Neural cell (in vitro differentiated cells): ENCODE results near the gene ADORA1. TPM values are rescaled to one million over a fixed set of nuclear protein-coding genes. Genes with fewer than 3 reads are reported as not detected.

ENCODE experiments used
- H2AFZ ChIP-seq: fragments of 200-600, 300-800 bp; sonication (generic), shearing (Covaris generic); 2 replicates; pipeline ENCODE4 v1.6.0; 2014; ENCODE audit warnings: low read depth, mild to moderate bottlenecking, antibody characterized with exemption, low read length, moderate library complexity
- H3F3A ChIP-seq: fragments of 200-600 bp; shearing (Covaris generic); 2 replicates; pipeline ENCODE4 v1.6.1; 2016; ENCODE audit warnings: mild to moderate bottlenecking, moderate library complexity, mixed read lengths, antibody characterized with exemption, low read length; ENCODE audit not compliant: insufficient read depth, poor library complexity, severe bottlenecking
- H3K27ac ChIP-seq: fragments of 200-600, 300-800 bp; sonication (generic), shearing (Covaris generic); 2 replicates; pipeline ENCODE4 v1.5.1; 2014; ENCODE audit warnings: mild to moderate bottlenecking, low read length, moderate library complexity
- H3K27me3 ChIP-seq: fragments of 300-800, 200-600 bp; sonication (generic), shearing (Covaris generic); 2 replicates; pipeline ENCODE4 v1.6.0; 2014; ENCODE audit warnings: mild to moderate bottlenecking, low read depth, low read length, moderate library complexity; ENCODE audit not compliant: insufficient read depth
- H3K36me3 ChIP-seq: fragments of 300-800, 200-600 bp; sonication (generic), shearing (Covaris generic); 2 replicates; pipeline ENCODE4 v1.5.1; 2014; ENCODE audit warnings: mild to moderate bottlenecking, antibody characterized with exemption, low read length, moderate library complexity; ENCODE audit not compliant: insufficient read depth
- H3K4me2 ChIP-seq: fragments of 300-800, 200-600 bp; sonication (generic), shearing (Covaris generic); 2 replicates; pipeline ENCODE4 v1.6.0; 2014; ENCODE audit warnings: mild to moderate bottlenecking, low read length
- H3K4me3 ChIP-seq: fragments of 300-800, 200-600 bp; sonication (generic), shearing (Covaris generic); 2 replicates; pipeline ENCODE4 v1.5.1; 2014; ENCODE audit warnings: mild to moderate bottlenecking, low read length, moderate library complexity
- H3K79me2 ChIP-seq: fragments of 200-600 bp; shearing (Covaris generic); replicated peaks from 2 replicates; pipeline ENCODE4 v1.6.0; 2014; ENCODE audit warnings: mild to moderate bottlenecking, low read length, moderate library complexity; ENCODE audit not compliant: insufficient read depth
- H3K9ac ChIP-seq: fragments of 300-800, 200-600 bp; sonication (generic), shearing (Covaris generic); 2 replicates; pipeline ENCODE4 v1.6.1; 2016; ENCODE audit warnings: mild to moderate bottlenecking, low read length, mixed read lengths
- H3K9me2 ChIP-seq: fragments of 200-600 bp; shearing (Covaris generic); 2 replicates; pipeline ENCODE4 v1.6.1; 2016; ENCODE audit warnings: mild to moderate bottlenecking, low read length, mixed read lengths; ENCODE audit not compliant: insufficient read depth
- H3K9me3 ChIP-seq: fragments of 200-600, 300-800 bp; sonication (generic), shearing (Covaris generic); 2 replicates; pipeline ENCODE4 v1.6.1; 2016; ENCODE audit warnings: mild to moderate bottlenecking, mixed run types, low read length, moderate library complexity, mixed read lengths
- H4K20me1 ChIP-seq: fragments of 200-600 bp; shearing (Covaris generic); 2 replicates; pipeline ENCODE4 v1.6.1; 2016; ENCODE audit warnings: mild to moderate bottlenecking, mixed run types; ENCODE audit not compliant: insufficient read depth
- CTCF ChIP-seq: fragments of 450-650 bp; IDR thresholded peaks from 2 replicates; pipeline ENCODE4 v1.5.1; 2014; ENCODE audit warnings: antibody characterized with exemption, mild to moderate bottlenecking, moderate library complexity; ENCODE audit not compliant: poor library complexity, severe bottlenecking
- EP300 ChIP-seq: fragments of 450-650 bp; conservative IDR thresholded peaks from 2 replicates; pipeline ENCODE4 v1.6.1; 2014; ENCODE audit warnings: antibody characterized with exemption, mild to moderate bottlenecking, moderate library complexity; ENCODE audit not compliant: poor library complexity, severe bottlenecking
- EZH2 ChIP-seq: fragments of 200-600, 300-800 bp; shearing (Covaris generic), sonication (generic); IDR thresholded peaks from 2 replicates; pipeline ENCODE4 v1.6.1; 2014; ENCODE audit warnings: antibody characterized with exemption, low read length, borderline replicate concordance, mild to moderate bottlenecking; ENCODE audit not compliant: insufficient read depth, poor library complexity, severe bottlenecking
- MXI1 ChIP-seq: fragments of 450-650 bp; conservative IDR thresholded peaks from 2 replicates; pipeline ENCODE4 v1.6.1; 2014; ENCODE audit warnings: antibody characterized with exemption, mild to moderate bottlenecking; ENCODE audit not compliant: poor library complexity, severe bottlenecking
- POLR2AphosphoS5 ChIP-seq: IDR thresholded peaks from 2 replicates; pipeline ENCODE4 v1.6.1; 2012
- RAD21 ChIP-seq: fragments of 450-650 bp; conservative IDR thresholded peaks from 2 replicates; pipeline ENCODE4 v1.6.1; 2014; ENCODE audit warnings: antibody characterized with exemption, mild to moderate bottlenecking, moderate library complexity
- SMC3 ChIP-seq: fragments of 450-650 bp; conservative IDR thresholded peaks from 2 replicates; pipeline ENCODE4 v1.6.1; 2014; ENCODE audit warnings: antibody characterized with exemption, mild to moderate bottlenecking, moderate library complexity; ENCODE audit not compliant: poor library complexity
- TAF1 ChIP-seq: IDR thresholded peaks from 2 replicates; pipeline ENCODE4 v1.6.1; 2012; ENCODE audit warnings: low read depth
- polyA plus RNA-seq: library from polyadenylated mRNA; depleted of rRNA; stranded (reverse); fragments of >200 nt; gene quantifications from 2 replicates; pipeline ENCODE4 v1.2.3, GENCODE V29; 2014
- TF ChIP-seq, protein P1 (sequence below): IDR thresholded peaks from 2 replicates; pipeline ENCODE4 v1.6.1; 2012; ENCODE audit warnings: borderline replicate concordance

The ADORA1 gene
- polyA plus RNA-seq, 1 donor from 2014 or later, result 7.2 TPM

DNA sequence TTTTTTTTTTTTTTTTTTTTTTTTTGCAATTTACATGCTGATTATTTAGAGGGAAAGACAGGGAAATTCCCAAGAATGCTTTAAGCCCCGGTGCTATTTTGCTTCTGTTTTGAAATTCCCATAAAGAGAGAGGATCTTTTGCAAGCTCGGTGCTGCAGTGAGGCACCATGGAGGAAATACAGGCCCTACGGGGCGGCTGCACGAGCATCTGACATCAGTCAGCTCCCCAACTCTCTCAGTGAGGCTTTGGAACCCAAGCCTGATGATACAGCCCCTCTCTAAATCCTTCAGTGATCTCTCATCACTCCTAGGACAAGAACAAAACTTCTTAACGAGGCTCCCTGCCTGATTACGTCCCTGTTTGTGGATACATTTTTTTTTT, 59.8 kb downstream of the ADORA1 start:
- no peaks in the 10 kb centered on the region for H3K9me2 ChIP-seq
- no peaks in the 10 kb centered on the region for H3K36me3 ChIP-seq
- no peak overlapping the region for H3K9ac ChIP-seq
- no peak overlapping the region for H2AFZ ChIP-seq
- no peaks in the 10 kb centered on the region for H3K27me3 ChIP-seq
- no peaks in the 10 kb centered on the region for H3F3A ChIP-seq
- no peak for TF ChIP-seq POLR2AphosphoS5
- TF ChIP-seq RAD21, result no peak
- no peak for TF ChIP-seq CTCF
- TF ChIP-seq SMC3, result no peak
- TF ChIP-seq EP300, result no peak
- TF ChIP-seq, protein P1, sequence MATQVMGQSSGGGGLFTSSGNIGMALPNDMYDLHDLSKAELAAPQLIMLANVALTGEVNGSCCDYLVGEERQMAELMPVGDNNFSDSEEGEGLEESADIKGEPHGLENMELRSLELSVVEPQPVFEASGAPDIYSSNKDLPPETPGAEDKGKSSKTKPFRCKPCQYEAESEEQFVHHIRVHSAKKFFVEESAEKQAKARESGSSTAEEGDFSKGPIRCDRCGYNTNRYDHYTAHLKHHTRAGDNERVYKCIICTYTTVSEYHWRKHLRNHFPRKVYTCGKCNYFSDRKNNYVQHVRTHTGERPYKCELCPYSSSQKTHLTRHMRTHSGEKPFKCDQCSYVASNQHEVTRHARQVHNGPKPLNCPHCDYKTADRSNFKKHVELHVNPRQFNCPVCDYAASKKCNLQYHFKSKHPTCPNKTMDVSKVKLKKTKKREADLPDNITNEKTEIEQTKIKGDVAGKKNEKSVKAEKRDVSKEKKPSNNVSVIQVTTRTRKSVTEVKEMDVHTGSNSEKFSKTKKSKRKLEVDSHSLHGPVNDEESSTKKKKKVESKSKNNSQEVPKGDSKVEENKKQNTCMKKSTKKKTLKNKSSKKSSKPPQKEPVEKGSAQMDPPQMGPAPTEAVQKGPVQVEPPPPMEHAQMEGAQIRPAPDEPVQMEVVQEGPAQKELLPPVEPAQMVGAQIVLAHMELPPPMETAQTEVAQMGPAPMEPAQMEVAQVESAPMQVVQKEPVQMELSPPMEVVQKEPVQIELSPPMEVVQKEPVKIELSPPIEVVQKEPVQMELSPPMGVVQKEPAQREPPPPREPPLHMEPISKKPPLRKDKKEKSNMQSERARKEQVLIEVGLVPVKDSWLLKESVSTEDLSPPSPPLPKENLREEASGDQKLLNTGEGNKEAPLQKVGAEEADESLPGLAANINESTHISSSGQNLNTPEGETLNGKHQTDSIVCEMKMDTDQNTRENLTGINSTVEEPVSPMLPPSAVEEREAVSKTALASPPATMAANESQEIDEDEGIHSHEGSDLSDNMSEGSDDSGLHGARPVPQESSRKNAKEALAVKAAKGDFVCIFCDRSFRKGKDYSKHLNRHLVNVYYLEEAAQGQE, result no peak
- no peaks in the 10 kb centered on the region for H3K9me3 ChIP-seq
- no peaks in the 10 kb centered on the region for H4K20me1 ChIP-seq
- no peak overlapping the region for H3K4me3 ChIP-seq
- no peak overlapping the region for H3K4me2 ChIP-seq
- no peaks in the 10 kb centered on the region for H3K79me2 ChIP-seq
- H3K27ac ChIP-seq, result no peak overlapping the region

GRCh38 chr1:203187689-203188264, 60.3 kb downstream of the ADORA1 start:
- no peak overlapping the region for H3K9ac ChIP-seq
- no peaks in the 10 kb centered on the region for H4K20me1 ChIP-seq
- no peak overlapping the region for H3K4me3 ChIP-seq
- H2AFZ ChIP-seq, result no peak overlapping the region
- no peaks in the 10 kb centered on the region for H3F3A ChIP-seq
- no peaks in the 10 kb centered on the region for H3K36me3 ChIP-seq
- no peaks in the 10 kb centered on the region for H3K27me3 ChIP-seq
- no peaks in the 10 kb centered on the region for H3K9me2 ChIP-seq
- no peak overlapping the region for H3K27ac ChIP-seq
- H3K9me3 ChIP-seq, result no peaks in the 10 kb centered on the region
- no peaks in the 10 kb centered on the region for H3K79me2 ChIP-seq
- TF ChIP-seq EZH2, result no peak
- no peak overlapping the region for H3K4me2 ChIP-seq

GRCh38 chr1:203188686-203189232, 61.2 kb downstream of the ADORA1 start:
- H3K27ac ChIP-seq, result no peak overlapping the region

More at GRCh38 chr1:203188686-203189232, 61.2 kb downstream of the ADORA1 start:
- Histone ChIP-seq H3K27me3 (no peaks in the 10 kb centered on the region), H3K4me2 (no peak overlapping the region), H2AFZ (no peak overlapping the region), H3F3A (no peaks in the 10 kb centered on the region), H3K4me3 (no peak overlapping the region), H3K9me3 (no peaks in the 10 kb centered on the region), H3K9me2 (no peaks in the 10 kb centered on the region), H3K9ac (no peak overlapping the region), H3K36me3 (no peaks in the 10 kb centered on the region), H4K20me1 (no peaks in the 10 kb centered on the region), H3K79me2 (no peaks in the 10 kb centered on the region)
- no peak for TF ChIP-seq MXI1
- no peak for TF ChIP-seq EZH2
- TF ChIP-seq TAF1, result no peak
- TF ChIP-seq SMC3, result no peak
- no peak for TF ChIP-seq POLR2AphosphoS5
- no peak for TF ChIP-seq CTCF
- TF ChIP-seq, protein P1, result no peak
- TF ChIP-seq RAD21, result no peak
- TF ChIP-seq EP300, result no peak
